Cortex of kidney (tissue), 1 donor: ENCODE data around the gene USP17L24.
"Not testable (repeated sequence)": the region's sequence is repeated elsewhere in the genome, so short reads cannot be mapped to it uniquely, and the experiment has no call there.

Experiments
- DNase-seq: peaks from one replicate; lab custom pipeline; 2025; lab: John Stamatoyannopoulos, UW

USP17L24 gene

GRCh38 chr4:9324865-9325264 is at the start of gene USP17L24:
TSS of gene USP17L24 (plus strand) at chr4:9325165. CDS start at chr4:9325165, 0 bp downstream.
- not testable (repeated sequence) for DNase-seq

- not testable (repeated sequence) for DNase-seq
Measured at GRCh38 chr4:9324191-9324590, 774 bp upstream of the USP17L24 start.

- not testable (repeated sequence) for DNase-seq
Measured at GRCh38 chr4:9329611-9330010, 4.6 kb downstream of the USP17L24 start, which contains the start of gene USP17L25. TSS of gene USP17L25 (plus strand) at chr4:9329911. CDS start at chr4:9329911, 0 bp downstream.

GRCh38 chr4:9334358-9334757 is 9.4 kb downstream of the USP17L24 start, which contains the start of gene USP17L26:
TSS of gene USP17L26 (plus strand) at chr4:9334658. CDS start at chr4:9334658, 0 bp downstream.
- DNase-seq = not testable (repeated sequence)

GRCh38 chr4:9339103-9339502 is 14.1 kb downstream of the USP17L24 start, which contains the start of gene USP17L5:
TSS of gene USP17L5 (plus strand) at chr4:9339403. CDS start at chr4:9339403, 0 bp downstream.
- DNase-seq = not testable (repeated sequence)

- not testable (repeated sequence) for DNase-seq
Measured at GRCh38 chr4:9343848-9344247, 18.9 kb downstream of the USP17L24 start, which contains the start of gene USP17L27. TSS of gene USP17L27 (plus strand) at chr4:9344148. CDS start at chr4:9344148, 0 bp downstream.

- DNase-seq = not testable (repeated sequence)
Measured at GRCh38 chr4:9348593-9348992, 23.6 kb downstream of the USP17L24 start, which contains the start of gene USP17L28. TSS of gene USP17L28 (plus strand) at chr4:9348893. CDS start at chr4:9348893, 0 bp downstream.

- DNase-seq = not testable (repeated sequence)
Measured at GRCh38 chr4:9350866-9351265, 25.9 kb downstream of the USP17L24 start.

GRCh38 chr4:9353338-9353737 is 28.4 kb downstream of the USP17L24 start, which contains the start of gene USP17L29:
TSS of gene USP17L29 (plus strand) at chr4:9353638. CDS start at chr4:9353638, 0 bp downstream.
- not testable (repeated sequence) for DNase-seq

GRCh38 chr4:9362829-9363228 is 37.9 kb downstream of the USP17L24 start, which contains the start of gene USP17L30:
TSS of gene USP17L30 (plus strand) at chr4:9363129. CDS start at chr4:9363129, 0 bp downstream.
- not testable (repeated sequence) for DNase-seq
